ENCODE measurements around the gene CAMK1D.

Gene CAMK1D

GRCh38 chr10:12502526-12503274, 153.4 kb downstream of the CAMK1D start:
- peaks cover 0 to 34% (median 16%) of the 10 kb centered on the region in 4 donors for H3K4me1 ChIP-seq
- peak in 1 of 2 donors; percentile 53 for DNase-seq
- no peak overlapping the region for H3K27ac ChIP-seq
- TF ChIP-seq CTCF (IDR thresholded peaks at IDR 0.05): no peak
- H3K36me3 ChIP-seq: no peaks in the 10 kb centered on the region
- H3K4me3 ChIP-seq: no peak overlapping the region
- H3K9me3 ChIP-seq: no peaks in the 10 kb centered on the region
- intact Hi-C loops (cut with DNase I; ENCODE audit: low total_unique reads): no loop called here
- no peaks in the 10 kb centered on the region for H3K27me3 ChIP-seq

GRCh38 chr10:12503311-12503710, 154.0 kb downstream of the CAMK1D start:
- peak in 1 of 2 donors; percentile 24 for DNase-seq
- TF ChIP-seq CTCF (IDR thresholded peaks at IDR 0.05): no peak

GRCh38 chr10:12504176-12504575, 154.8 kb downstream of the CAMK1D start:
- no peak for TF ChIP-seq CTCF (IDR thresholded peaks at IDR 0.05)
- DNase-seq: peak in 1 of 2 donors; percentile 33
- intact Hi-C loops (cut with DNase I; ENCODE audit: low total_unique reads): no loop called here

More at GRCh38 chr10:12503311-12503710, 154.0 kb downstream of the CAMK1D start:
- no peak overlapping the region for H3K27ac ChIP-seq
- no peaks in the 10 kb centered on the region for H3K27me3 ChIP-seq
- intact Hi-C loops (cut with DNase I; ENCODE audit: low total_unique reads): no loop called here
- no peak overlapping the region for H3K4me3 ChIP-seq
- no peaks in the 10 kb centered on the region for H3K36me3 ChIP-seq
- H3K4me1 ChIP-seq: peaks cover 0 to 34% (median 16%) of the 10 kb centered on the region in 4 donors
- H3K9me3 ChIP-seq: no peaks in the 10 kb centered on the region

GRCh38 chr10:12504628-12505027, 155.3 kb downstream of the CAMK1D start:
- H3K36me3 ChIP-seq: no peaks in the 10 kb centered on the region
- H3K27ac ChIP-seq: no peak overlapping the region
- H3K4me3 ChIP-seq: no peak overlapping the region
- peak in 1 of 2 donors; percentile 33 for DNase-seq
- no peaks in the 10 kb centered on the region for H3K9me3 ChIP-seq
- intact Hi-C loops (cut with DNase I; ENCODE audit: low total_unique reads): no loop called here
- H3K4me1 ChIP-seq: peaks cover 0 to 24% (median 11%) of the 10 kb centered on the region in 4 donors
- H3K27me3 ChIP-seq: no peaks in the 10 kb centered on the region
- no peak for TF ChIP-seq CTCF (IDR thresholded peaks at IDR 0.05)

More at GRCh38 chr10:12504176-12504575, 154.8 kb downstream of the CAMK1D start:
- H3K9me3 ChIP-seq: no peaks in the 10 kb centered on the region
- H3K27me3 ChIP-seq: no peaks in the 10 kb centered on the region
- no peak overlapping the region for H3K4me3 ChIP-seq
- H3K36me3 ChIP-seq: no peaks in the 10 kb centered on the region
- peaks cover 0 to 29% (median 15%) of the 10 kb centered on the region in 4 donors for H3K4me1 ChIP-seq
- no peak overlapping the region for H3K27ac ChIP-seq

GRCh38 chr10:12505683-12506082, 156.3 kb downstream of the CAMK1D start:
- Histone ChIP-seq H3K4me1 (peaks cover 0 to 14% (median 8%) of the 10 kb centered on the region in 4 donors), H3K27ac (no peak overlapping the region), H3K9me3 (no peaks in the 10 kb centered on the region), H3K36me3 (no peaks in the 10 kb centered on the region), H3K27me3 (no peaks in the 10 kb centered on the region), H3K4me3 (no peak overlapping the region)
- intact Hi-C loops (cut with DNase I; ENCODE audit: low total_unique reads): no loop called here
- no peak for TF ChIP-seq CTCF (IDR thresholded peaks at IDR 0.05)
- DNase-seq: no peak
